GM18861 (cell line): ENCODE results near the gene CELSR2.
"Not testable (repeated sequence)": the region's sequence is repeated elsewhere in the genome, so short reads cannot be mapped to it uniquely, and the experiment has no call there.

Experiments
- ATAC-seq: cut with Tn5 transposase; IDR thresholded peaks from one replicate; pipeline ENCODE4 v1.9.1; 2021; ENCODE audit not compliant: unreplicated experiment

Gene CELSR2

DNA sequence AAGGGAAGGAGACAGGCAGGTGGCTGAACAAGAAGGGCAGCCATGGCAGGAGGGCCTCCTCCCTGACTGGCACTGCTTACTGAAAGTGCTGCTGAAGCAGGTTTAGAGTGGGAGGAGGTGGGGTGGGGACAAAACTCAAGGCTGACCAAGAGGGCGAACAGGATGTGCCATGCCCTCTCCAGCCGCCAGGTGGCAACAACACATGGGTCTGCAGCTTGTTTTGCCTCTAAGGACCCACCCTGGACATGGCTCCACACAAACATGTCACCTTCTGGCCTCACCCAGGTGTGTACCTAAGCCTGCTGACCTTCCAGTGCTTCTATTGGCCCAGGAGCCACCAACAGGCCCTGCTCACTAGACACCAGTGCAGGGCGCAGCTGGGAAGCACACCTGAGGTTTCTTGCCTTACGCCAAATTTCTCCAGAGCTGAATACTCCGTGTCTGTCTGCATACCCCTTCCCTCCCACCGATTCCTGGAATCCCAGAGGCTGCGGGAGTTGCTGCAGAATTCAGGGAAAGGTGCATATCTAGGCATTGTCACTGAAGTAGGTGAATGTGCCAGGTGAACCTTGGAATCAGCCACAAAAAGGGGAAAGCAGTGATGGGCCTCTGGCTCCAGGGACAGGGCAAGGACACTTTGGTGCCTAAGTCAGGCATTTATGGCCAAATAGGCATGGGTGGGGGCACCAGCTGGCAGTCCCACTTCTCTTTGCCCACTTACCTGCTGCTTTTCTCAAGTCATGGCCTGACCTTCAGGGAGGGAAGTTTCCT lies 28.3 kb downstream of the CELSR2 start:
- ATAC-seq: no peak

DNA sequence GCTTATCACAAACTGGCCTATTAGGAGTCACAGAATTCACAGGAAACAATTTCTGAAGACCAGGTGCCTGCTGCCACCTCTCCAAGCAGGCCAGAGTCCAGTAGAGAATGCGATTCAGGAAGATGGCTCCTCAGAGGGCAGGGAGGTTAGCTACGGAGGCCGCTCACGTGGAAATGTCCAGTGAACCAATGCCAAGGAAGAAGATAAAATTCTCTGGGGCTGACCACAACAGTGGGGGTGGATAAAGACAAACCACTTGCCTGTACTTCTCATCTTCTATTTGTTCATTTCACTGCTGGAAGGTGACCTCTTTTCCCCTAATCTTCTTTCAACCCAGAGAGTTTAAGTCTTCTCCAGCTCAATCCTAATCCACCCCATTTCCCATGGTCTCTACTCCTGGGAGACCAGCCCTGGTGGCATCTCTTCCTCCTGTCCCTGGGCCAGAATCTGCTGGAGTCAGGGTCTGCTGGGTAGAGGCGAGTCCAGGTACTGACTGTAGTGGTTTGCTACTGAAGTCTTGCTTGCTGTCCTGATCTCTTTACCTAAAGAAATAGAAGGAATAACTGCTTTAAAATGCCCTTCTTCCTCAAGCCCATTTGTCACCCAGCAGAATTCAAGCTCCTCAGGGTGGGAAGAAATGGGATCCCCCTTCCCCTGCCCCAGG lies 30.4 kb downstream of the CELSR2 start:
- ATAC-seq: no peak

DNA sequence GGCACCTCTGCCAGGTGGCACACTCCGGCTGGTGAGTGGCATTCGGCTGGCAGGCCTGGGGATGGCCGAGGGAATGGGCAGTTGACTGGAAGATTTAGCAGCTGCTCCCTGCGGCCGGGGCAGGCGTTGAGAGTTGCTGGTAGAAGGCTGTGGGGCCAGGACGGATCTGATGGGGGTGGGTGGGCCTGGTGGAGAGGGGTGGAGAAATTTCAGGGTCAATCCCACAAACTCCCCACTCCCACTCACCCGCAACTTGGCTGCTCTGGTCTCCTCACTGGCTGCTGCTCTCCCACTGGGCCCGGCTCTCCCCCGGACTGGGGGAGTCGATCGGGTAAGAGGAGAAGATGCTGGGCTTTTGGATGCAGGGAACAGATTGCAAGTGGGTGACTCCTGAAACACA lies 31.5 kb downstream of the CELSR2 start:
- ATAC-seq: no peak

DNA sequence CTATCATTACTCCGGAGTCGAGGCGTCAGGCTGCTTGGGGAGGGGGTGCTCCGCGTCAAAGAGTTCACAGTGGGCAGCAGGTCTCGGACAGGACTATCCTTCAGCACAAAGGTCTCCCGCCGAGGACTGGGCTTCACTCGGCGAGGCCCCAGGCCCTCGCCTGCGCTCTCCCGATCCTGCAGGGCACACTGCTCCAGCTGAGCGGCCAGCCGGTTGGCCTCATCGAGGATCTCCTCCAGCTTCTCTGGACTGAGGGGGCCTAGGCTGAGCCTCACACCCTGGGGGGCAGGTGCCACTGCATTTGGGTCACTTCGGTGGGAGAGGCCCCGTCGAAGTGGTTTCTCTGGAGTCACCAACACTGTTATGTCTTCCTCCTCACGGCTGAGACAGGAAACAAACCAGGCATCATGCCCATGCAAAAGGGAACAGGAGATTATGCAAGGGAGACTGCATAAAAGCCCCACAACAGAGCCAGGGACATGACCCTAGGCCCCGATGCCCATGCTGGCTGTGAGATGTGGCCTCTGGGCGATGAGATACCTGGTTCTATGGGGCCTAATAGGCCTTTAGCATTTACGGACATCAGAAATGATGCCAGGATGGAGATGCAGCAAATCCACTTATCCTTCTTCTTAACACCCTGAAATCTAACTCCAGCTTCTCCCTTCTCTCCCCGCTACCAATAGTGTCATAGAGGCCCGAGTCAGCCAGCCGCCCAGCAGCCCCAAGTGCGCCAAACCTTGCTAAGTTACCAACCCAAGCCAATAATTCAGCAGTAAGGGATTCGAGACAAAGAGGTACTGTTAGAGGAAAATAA lies 32.5 kb downstream of the CELSR2 start:
- ATAC-seq: no peak

DNA sequence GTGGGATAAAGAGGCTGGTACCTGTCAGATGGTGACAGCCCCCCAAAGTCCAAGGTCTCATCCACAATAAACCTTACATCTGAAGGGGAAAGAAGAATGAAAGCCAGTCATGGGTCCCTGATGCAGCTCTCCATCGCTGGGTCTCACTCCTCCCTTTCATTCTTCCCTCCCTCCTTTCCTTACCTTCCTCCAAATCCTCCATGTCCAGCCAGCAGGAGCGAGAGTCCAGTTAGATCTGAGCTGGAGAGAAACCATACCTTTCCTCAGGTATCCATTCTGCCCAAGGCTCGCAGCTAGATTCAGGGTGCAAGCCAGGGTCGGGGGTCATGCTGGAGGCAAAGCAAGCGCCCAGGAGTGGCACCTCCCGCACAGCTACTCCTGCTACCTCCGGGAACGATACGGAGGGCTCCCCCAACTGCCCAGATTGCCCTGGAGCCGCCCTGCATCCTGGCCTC lies 33.2 kb downstream of the CELSR2 start:
- ATAC-seq: no peak

DNA sequence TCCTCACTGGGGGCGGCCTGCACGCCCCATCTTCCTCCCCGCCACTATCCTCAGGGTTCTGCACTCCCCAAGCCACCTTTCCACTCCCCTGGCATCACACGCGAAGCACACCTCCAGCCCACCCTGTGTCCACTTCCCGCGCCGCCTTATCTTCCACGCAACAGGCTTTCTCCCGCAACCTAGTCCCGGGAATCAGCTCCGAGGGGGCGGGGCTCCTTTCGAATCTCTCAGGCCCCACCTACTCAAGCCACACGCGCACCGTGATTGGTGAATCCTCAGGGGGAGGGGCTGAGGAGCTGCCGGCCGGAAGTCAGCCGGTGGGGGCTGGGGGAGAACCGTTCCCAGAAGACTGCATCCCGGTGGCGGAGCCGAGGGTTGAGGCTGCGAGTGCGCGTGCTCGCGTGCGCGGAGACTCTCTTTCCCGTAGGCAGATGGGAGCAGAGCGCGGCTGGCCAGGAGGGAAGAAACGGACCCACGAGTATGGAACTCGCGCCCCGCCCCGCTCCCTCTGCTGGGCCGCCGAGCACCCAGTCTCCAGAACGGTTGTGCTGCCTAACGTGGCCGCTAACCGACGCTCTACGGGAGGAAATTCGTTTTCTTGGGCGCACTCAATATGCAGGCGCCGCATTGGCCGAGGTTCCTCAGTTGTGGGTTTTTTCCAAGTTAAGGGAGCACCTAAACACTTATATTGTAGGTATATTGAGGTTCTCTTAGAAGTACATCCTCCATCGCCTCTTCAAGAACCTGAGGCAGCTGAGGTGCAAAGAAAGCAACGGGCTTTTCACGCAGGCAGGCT lies 33.8 kb downstream of the CELSR2 start, which contains the start of gene PSRC1:
Gene PSRC1 (minus strand): TSS at position 194 of the 796 bp plus-strand sequence.
- peak; percentile 82 for ATAC-seq

DNA sequence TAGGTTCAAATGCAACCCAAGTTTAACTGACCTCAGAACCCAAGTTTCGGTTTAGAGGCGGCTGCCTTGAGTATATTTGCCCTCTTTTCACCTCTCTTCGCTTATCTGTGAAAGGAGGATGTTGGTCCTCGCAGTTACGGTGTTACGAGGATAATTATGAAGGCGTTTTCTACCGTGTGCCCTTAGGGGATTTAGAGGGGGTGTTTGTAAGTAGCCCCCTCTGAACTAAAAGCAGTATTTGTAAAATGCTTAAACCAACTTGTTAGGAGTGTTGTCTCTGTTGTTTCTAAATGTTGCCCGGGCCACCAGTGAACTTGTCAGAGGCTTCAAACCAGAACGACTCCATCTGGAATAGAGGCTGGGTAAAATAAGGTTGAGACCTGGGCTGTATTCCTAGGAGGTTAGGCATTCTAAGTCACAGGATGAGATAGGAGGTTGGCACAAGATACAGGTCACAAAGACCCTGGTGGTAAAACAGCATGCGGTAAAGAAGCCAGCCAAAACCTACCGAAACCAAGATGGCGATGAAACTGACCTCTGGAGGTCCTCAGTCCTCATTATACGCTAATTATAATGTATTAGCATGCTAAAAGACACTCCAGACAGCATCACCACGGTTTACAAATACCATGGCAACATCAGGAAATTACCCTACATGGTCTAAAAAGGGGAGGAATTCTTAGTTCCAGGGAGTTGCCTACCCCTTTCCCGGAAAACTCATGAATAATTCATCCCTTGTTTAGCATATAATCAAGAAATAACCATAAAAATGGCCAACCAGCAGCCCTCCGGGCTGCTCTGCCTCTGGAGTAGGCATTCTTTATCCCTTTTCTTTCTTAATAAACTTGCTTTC lies 34.6 kb downstream of the CELSR2 start:
- ATAC-seq: peak; percentile 15

DNA sequence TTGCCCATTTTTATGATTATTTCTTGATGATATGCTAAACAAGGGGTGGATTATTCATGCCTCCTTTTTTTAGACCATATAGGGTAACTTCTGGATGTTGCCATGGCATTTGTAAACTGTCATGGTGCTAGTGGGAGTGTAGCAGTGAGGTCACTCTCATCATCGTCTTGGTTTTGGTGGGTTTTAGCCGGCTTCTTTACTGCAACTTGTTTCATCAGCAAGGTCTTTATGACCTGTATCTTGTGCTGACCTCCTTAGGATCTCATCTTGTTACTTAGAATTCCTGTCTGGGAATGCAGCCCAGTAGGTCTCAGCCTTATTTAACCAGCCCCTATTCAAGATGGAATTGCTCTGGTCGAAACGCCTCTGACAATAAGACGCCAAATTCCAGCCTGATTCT lies 37.4 kb downstream of the CELSR2 start:
- ATAC-seq: not testable (repeated sequence)

DNA sequence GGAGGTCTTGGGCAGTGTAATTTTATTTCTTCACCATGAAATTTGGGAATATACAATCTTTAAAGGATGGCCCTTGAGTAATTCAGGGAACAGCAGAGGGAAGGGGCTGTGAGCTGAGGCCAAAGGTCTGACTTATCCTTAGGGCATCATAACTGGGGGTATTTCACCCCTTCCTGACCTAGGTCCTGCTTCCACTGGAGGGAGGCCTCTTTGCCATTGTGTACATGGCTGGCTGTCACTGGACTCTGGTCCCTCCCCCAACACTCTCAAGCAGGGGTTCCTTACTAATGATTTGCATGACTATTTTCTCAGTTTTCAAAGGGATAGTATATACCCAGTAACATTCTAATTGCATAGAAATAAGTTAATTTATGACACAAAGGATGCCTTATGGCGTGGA lies 40.8 kb downstream of the CELSR2 start:
- ATAC-seq: no peak

DNA sequence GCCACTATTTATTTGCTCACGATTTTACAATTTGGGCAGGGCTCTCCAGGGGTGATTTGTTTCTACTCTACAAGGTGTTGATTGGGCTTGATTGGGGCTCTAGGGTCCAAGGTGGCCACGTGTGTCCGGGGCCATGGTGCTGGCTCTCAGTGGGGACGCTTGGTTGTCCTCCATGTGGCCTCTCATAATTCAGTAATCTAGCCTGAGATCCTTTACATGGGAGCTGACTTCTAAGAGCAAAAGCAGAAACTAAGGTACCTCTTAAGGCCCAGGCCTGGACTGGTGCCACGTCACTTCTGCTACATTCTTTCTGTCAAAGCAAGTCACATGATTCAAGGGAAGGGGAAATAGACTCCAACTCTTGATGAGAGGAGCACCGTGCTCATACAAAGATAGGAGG lies 41.7 kb downstream of the CELSR2 start:
- no peak for ATAC-seq

DNA sequence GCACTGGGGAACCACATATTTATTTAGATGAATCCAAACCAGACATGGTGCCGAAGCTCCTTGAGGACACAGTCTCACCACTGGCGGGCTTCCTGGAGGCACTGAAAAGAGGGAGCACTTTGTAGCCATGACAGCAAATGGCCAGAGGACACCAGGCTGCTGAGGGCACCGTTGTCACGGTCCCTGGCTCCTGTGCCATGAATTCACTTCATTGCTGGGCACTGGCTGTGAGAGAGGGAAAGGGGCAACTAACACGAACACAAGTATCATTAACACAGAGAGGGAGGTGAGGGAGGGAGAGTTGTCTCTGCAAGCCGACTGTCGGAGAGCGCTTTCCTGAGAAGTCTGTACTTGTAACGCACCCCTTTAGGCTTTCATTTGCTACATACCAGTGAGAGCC lies 43.0 kb downstream of the CELSR2 start:
- ATAC-seq: no peak

DNA sequence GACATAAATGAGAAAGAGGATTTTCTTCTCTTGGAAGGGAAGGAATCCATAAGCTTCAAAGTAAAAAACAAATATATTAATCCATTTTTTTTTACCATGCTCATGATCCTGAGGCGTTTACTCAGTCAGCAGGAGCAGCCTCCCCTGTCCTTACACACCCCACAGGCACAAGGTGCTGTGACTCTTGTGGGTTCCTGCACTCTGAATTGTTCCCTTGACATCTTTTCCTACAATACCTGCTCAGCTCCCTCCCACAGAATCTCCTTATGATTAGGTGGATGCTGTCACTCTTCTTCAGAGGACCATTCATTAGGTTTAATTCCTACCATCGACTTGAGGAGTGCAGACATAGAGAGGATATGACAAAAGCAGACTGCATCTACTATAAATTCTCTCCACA lies 43.7 kb downstream of the CELSR2 start:
- no peak for ATAC-seq

DNA sequence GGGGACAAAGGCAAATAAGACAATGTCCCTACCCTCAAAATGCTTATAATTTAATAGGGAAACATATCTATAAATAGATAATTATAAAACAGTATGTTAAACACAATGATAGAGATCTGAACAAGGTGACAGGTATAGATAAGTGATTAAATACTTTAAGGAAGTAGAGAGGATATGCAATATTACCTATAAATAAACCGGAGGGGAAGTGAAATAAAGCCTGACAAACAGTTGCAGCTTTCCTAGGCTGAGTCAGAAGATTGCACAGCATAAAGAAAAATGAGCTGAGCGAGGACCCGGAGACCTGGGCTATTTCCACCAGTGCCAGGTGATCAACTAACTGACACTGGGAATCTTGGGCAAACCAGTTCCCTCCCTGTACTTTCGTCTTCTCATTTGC lies 45.1 kb downstream of the CELSR2 start:
- ATAC-seq: no peak

DNA sequence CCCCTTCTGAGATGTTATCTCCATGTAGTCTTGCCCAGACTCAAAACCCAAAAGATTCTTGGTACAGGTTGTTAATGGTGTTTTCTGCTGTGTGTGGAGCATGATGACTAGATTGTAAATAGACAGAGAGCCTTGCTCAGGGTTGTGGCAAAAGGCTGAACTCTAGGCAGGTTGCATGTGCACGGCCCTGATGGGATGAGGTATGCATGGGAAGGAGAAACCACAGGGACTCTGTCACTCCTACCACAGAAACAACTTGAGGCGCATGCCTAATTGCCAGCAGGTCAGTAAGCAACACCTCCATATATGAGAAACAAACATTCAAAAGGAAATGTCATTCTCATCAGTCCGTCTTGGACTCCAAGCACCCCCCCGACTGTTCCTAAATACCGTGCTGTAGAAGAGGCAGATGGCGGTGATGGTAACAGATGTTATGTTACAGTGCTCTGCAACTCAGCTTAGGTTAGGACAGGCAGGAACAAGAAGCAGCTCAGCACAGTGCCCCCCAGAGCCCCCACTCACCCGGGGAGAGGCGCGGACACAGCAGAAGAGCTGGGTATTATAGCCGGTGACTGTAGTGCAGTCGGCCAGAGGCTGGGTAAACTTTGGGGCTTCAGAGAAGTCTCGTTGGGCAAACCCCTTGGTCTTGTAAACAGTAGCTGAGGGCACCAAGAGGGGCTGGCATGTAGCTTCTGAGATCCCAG lies 46.5 kb downstream of the CELSR2 start:
- ATAC-seq: no peak

DNA sequence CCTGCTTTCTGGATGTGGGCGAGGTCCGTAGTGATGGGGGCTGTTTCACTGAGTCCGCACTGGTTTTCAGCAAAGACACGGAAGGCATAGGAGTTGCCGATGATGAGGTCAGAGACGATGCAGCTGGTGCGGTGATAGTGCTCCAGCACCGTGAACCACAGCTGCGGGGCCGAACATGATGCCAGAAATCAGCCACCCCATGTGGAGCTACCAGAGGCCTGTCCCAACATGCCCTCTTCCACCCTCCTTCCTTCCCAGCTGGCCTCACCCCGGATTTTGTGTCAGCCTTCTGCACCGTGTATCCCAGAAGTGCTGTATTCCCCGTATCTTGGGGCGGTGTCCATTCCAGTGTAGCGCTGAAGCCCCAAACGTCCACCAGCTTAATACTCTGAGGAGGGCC lies 47.4 kb downstream of the CELSR2 start:
- ATAC-seq: no peak

DNA sequence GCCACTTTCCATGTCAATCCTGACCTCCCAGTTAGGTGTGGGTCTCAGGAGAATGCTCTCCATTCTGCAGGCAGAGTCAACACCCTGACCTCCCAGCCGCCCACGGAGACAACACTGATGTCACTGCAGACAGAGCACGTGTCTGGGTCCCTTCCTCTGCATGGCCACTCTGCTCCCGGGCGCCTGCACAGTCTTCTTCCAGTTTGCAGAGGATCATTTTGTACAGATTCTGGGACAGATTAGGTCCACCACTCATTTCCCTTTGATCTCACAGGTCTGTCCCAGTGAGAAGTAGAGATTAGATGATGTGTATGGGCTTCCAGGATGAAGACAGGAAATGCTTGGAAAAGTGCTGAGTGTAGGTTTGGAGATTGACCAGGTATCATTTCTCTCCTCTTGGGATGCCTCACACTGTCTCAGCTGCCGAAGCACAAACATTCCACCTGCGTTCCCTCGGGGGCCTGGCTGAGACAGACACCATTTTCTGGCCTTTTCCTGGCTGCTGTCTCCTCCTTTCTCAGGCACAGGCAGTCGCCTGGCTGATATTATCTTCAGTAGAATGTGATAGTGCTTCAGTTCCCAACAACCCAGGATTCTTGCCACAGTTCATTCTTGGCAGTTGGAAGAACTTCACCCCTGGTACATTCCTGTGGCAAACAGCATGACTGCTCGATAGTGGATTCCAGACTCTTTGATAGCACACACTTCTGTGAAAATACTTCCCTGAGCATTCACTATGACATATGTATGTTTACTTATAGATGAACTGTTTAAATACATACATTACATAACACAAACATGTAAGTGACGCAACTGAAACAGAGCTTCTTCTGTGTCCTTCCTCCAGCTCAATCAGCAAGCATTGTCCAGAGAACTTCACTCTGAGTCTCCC lies 49.6 kb downstream of the CELSR2 start:
- ATAC-seq: no peak

DNA sequence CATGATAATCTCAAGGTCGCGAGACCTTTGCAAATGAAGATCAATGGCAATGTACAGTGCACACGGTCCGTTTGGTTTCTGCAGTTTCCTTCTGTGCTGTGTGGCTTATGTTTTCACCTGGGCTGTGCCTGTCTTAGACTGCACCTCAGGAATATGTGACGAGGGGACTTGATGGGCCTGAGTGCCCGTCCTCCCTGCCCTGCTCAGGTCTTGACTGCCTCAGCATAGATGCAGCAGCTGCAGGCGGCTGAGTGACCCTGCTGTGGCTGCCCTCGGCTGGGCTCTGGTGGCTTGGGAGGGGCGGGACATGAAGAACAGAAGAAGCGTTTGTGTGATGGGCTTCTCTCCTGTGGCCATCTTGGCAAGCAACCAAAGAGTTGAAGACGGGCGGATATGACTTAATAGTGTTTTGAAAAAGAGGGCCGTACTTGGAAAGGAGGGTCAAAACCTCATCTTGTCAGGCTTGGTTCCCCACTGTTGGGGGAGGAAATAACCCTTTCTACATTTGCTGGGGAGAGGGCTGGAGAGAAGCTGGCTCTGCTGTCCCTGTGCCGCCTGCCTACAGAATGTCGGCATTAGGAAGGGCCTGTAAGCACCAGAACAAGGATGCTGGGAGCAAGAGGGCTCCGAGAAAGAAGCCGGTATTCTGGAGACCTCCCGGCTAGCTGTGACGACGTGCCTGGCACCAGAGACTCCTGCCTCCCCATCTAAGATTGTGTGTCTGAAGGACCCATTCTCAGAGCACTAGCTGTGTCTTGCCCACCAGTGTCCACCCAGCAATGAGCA lies 50.4 kb downstream of the CELSR2 start:
- no peak for ATAC-seq
